Spleen (tissue), 7 donors: Measurements from ENCODE around the gene DYNLT2B.

Experiments
- POLR2A ChIP-seq, 3 donors: fragments of 450-650 bp; IDR thresholded peaks; one replicate each; pipeline ENCODE4 v1.5.1; 2017; ENCODE audit warnings: antibody characterized with exemption in 3 of 3, mild to moderate bottlenecking in 1 of 3
- TF ChIP-seq, protein P1 (sequence below), 11 experiments: fragments of 200-600 bp in 7 of 11; fragments of 450-650 bp in 4 of 11; sonication (generic) in 4 of 11; IDR thresholded peaks in 8 of 11; conservative IDR thresholded peaks in 3 of 11; 1 replicate in 7 of 11; 2 replicates in 4 of 11; pipeline versions ENCODE4 v1.4.0 to v1.8.0; 2016 to 2021; ENCODE audit warnings: antibody characterized with exemption in 11 of 11, inconsistent platforms in 4 of 11, mild to moderate bottlenecking in 1 of 11
- donor health status: DM: no; HTN: no; CAD: no; lungs with moderate emphysema.
- donor health status: DM: no; HTN: no; CAD: no.
- donor health status: DM: no; HTN: no; CAD: no.

DNA sequence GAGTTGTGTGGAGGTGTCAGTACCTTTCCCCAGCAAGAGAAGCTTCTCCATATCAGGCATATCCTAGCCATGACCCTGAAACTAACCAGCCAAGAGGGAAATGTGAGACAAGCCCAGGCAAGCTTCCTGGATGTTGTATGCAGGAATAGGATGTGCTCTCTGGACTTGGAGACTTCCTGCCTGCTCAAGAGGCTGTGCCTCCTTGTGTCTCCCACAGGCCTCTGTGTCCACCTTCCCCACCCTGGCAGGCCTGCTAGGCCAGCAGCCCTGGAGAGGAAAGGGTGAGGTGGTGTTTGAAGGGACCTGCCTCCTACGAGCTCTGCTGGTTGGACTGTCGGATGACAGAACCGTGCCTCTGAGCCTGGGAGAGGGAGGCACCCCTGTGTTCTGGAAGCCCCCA, 2.1 kb upstream of the DYNLT2B start:
- no peak for TF ChIP-seq POLR2A (IDR thresholded peaks at IDR 0.05)
- TF ChIP-seq, protein P1, sequence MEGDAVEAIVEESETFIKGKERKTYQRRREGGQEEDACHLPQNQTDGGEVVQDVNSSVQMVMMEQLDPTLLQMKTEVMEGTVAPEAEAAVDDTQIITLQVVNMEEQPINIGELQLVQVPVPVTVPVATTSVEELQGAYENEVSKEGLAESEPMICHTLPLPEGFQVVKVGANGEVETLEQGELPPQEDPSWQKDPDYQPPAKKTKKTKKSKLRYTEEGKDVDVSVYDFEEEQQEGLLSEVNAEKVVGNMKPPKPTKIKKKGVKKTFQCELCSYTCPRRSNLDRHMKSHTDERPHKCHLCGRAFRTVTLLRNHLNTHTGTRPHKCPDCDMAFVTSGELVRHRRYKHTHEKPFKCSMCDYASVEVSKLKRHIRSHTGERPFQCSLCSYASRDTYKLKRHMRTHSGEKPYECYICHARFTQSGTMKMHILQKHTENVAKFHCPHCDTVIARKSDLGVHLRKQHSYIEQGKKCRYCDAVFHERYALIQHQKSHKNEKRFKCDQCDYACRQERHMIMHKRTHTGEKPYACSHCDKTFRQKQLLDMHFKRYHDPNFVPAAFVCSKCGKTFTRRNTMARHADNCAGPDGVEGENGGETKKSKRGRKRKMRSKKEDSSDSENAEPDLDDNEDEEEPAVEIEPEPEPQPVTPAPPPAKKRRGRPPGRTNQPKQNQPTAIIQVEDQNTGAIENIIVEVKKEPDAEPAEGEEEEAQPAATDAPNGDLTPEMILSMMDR (IDR thresholded peaks at IDR 0.05 in 8 of 11, conservative IDR thresholded peaks at IDR 0.05 in 3 of 11) = no peak
